ENCODE data around the gene TENT5C.

- no peak for TF ChIP-seq CTCF (IDR thresholded peaks at IDR 0.05)
- TF ChIP-seq ATF6 (CRISPR knock-in tag; IDR thresholded peaks at IDR 0.05) = no peak
- TF ChIP-seq CBFB (CRISPR knock-in tag; IDR thresholded peaks at IDR 0.05; ENCODE audit: low read depth) = no peak
- TF ChIP-seq ZNF121 (CRISPR knock-in tag; IDR thresholded peaks at IDR 0.05) = no peak
- TF ChIP-seq CDX4 (CRISPR knock-in tag; IDR thresholded peaks at IDR 0.05; ENCODE audit: borderline replicate concordance) = no peak
- TF ChIP-seq JUN (CRISPR knock-in tag; IDR thresholded peaks at IDR 0.05) = no peak
Observed at GRCh38 chr1:117570988-117571409, 34.8 kb upstream of the TENT5C start.
